Stimulated activated CD8-positive, alpha-beta memory T cell treated with anti-CD3 and anti-CD28 coated beads, Interleukin-4, amount 100 ng/mL, for 4 hours (primary cell): ENCODE measurements around the gene ZBTB25.

ENCODE experiments used
- DNase-seq, 2 donors: peaks; one replicate each; pipeline ENCODE4 v3.0.0-alpha.2; 2020; ENCODE audit warnings: low read depth in 2 of 2, low spot score in 1 of 2

ZBTB25 gene

DNA sequence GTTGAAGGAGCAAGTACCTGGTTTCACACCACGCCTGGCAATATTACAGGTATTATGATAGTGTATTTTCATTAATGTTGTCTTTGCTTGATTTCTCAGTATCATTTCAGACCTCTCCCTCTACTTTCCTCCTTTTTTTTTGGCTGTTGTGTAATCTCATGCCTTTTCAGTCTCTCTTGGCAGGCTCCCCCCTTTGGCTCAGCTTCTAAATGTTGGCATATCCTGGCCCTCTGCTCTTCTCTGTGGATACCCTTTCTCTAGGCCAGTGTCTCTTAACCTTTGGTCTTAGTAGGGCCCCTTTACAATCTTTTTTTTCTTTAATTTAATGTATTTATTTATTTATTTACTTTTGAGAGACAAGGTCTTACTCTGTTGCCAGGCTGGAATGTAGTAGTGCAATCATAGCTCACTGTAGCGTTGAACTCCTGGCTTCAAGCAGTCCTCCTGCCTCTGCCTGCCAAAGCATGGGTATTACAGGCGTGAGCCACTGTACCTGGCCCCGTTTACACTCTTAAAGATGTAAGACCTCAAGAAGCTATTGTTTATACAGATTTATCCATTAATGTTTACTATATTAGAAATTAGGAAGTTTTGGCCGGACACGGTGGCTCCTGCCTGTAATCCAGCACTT is 102.7 kb downstream of the ZBTB25 start:
- DNase-seq, result no peak
